HG02642 (cell line): ENCODE data around the gene PDE8B.

Experiments
- ATAC-seq: cut with Tn5 transposase; IDR thresholded peaks from one replicate; pipeline ENCODE4 v1.9.1; 2021; ENCODE audit warnings: mild to moderate bottlenecking; ENCODE audit not compliant: unreplicated experiment, poor library complexity

PDE8B gene

DNA sequence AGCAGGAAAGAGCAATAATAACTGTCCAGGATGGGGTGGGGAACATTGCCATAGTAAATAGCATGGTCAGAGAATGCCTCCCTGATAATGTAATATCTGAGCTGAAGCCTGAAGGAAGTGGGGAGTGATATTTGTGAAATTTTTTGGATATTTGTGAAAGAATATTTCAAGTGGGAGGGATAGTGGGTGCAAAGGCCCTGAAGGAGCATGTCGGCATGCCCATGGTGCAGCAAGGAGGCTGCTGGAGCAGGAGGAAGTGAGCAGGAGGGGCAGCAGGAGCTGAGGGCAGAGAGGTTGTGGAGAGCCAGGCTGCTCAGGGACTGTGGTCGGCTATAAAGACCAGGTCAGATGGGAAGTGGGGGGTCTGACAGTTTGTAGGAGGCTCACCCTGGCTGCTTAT lies 21.1 kb upstream of the PDE8B start:
- no peak for ATAC-seq

DNA sequence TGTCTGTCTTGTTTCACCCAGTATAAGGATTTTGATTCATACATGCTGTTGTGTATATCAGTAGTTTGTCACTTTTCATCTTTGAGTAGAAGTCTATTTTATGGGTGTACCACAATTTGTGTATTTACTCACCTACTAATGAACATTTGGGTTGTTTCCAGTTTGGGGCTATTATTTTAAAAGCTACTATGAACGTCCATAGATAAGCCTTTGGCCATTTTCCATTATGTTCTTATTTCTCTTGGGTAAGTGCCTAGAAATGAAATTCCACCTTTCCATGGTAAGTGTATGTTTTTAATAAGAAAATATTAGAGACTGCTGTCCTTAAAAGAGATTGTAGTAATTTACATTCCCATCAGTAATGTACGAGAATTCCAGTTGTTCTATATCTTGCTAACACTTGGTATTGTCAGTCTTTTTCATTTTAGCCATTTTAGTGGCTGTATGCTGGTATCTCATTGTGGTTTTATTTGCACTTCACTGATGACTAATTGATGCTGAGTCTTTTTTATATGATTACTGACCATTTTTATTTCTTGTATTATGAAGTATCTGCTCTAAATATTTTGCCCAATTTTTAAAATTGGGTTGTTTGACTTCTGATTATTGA lies 17.9 kb upstream of the PDE8B start:
- no peak for ATAC-seq

DNA sequence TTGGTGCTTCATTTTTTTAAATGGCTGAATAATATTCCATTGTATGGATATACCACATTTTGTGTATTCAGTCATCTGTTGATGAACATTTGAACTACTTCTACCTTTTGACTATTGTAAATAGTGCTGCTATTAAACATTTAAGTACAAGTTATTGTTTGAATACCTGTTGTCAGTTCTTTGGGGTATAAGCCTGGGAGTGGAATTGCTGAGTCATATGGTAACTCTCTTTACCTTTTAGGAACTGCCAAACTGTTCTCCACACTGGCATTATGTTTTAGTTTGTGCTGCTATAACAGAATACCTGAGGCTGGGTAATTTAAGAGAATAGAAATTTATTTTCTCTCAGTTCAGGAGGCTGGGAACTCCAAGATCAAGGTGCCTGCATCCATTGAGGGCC lies 15.7 kb upstream of the PDE8B start:
- ATAC-seq = no peak

DNA sequence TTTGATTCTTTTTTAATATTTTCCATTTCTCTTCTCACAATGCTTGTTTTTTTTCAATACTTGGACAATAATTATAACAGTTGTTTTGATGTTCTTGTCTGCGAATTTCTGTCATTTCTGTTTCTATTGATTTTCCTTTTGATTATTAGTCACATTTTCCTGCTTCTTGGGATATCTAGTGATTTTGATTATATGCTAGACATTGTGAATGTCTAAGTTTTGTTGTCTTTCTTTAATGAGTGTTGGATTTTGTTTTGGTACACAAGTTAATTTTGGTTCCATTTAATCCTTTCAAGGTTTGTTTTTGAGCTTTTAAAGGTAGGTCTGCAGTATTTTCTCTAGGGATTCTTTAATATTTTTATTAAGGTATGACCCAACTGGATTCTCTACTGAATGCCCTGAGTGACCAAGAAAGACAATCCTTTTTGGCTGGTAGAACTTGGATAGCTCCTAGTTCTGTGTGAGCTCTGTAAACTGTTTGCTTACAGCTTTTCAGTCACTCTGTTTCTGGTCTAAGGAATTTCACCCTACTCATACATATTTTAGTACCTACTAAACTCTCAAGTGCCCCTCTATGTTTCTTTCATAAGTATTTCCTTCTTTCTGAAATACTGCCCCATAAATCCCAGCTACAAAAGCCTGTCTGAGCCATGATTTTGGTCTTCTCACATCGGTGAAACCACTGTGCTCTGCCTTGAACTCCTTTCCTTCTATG lies 12.5 kb upstream of the PDE8B start:
- no peak for ATAC-seq

DNA sequence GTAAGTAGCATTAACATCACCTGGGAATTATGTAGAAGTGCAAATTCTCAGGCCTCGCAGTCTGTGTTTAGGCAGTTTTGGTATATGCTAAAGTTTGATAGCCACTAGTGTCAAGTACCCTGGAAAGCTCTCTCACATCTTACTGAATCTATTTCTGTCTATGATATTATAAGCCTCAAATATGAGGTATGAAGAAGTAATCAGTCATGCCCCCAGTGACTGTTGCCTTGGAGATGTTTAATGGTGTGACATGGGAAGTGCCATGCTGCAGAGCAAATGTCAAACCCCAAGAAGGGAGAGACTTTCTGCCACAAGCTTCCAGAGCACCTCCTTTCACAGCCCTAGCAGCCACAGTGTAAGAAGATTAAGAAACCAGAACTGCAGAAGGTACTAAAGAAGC lies 9.8 kb upstream of the PDE8B start:
- ATAC-seq = no peak

DNA sequence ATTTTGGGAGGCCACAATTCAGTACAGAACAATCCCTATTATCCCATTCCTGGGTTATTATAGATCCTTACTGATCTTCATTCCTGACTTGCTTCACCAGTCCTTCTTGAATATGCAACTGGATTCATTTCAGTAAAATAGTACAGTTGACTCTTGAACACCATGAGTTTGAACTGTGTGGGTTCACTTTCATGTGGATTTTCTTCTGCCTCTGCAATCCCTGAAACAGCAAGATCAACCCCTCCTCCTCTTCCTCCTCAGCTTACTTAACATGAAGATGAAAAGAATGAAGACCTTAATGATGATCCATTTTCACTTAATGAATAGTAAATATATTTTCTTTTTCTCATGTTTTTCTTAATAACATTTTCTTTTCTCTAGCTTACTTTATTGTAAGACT lies 8.3 kb upstream of the PDE8B start:
- no peak for ATAC-seq

DNA sequence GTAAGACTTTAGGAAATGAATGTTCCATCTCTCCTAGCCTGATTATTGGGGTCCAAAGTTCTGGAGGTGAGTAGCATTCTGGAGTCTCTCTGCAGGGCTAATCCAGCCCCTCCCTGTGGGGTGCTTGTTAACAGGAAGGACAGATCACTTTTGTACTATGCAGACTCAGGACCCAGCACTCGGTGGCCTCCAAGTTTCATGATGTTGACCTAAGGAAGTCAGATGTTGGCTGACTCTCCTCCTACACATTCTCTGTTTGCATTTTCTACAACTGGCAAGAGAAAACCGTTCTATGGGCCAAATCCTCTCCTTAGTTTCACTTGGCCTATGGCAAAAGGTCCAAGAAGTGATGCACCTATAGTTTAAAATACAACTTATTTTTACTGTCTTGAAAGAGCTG lies 5.5 kb upstream of the PDE8B start:
- ATAC-seq = no peak

DNA sequence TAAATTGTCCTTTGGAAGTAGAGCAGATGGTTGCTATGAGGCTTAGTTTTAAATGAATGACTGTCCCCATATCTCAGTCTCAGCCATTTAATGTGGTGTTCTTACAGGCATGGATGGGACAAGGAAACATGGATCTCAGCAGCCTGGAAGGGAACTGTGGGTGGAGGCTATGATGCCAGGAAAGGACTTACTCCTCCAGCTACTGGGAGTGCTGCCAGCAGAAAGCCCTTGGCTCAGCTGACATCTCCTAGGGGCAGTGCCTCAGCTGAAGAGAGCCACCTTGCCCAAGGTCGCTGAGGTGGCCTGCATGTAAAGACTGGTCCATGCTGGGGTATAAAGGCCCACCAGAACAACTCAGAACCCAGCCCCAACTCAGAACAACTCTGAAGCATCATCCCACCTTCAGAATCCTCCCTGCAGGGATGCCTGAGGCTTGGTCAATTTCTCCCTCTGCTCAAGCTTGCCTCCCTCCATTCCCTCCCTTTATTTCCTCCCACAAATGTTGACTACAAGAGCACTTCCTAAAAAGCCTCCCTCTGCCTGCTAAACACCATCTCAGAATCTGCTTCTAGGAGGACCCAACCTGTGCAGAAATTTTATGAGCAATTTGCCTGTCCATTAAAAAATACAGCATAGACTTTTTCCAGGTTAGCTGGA lies 1.8 kb upstream of the PDE8B start:
- no peak for ATAC-seq

DNA sequence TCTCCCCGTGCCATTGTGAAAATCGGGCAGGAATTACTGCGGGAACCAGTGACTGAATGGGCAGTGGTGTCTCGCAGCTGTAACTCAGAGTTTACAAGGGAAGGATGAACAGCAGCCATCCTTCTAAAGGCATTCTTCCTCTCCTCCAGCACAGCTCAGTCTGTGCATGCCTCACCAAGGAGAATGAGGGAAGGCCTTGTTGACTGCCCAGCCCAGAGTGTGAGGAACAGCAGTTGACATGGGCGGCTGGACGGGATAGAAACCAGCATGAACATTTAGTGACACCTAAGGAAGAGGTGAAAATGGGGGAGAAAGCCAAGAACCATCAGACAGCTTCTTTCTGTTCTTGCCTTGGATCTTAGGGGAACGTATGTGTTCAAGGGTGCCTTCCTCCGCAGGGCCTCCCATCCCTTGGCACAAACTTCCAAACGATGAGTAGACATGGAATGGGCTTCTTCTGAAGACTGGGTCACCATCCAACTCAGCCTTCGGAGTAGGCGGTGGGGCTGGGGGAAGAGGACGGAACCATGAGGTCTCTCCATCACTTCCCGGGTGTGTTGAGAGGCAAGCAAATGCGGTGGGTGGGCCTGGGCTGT lies 887 bp upstream of the PDE8B start:
- no peak for ATAC-seq

DNA sequence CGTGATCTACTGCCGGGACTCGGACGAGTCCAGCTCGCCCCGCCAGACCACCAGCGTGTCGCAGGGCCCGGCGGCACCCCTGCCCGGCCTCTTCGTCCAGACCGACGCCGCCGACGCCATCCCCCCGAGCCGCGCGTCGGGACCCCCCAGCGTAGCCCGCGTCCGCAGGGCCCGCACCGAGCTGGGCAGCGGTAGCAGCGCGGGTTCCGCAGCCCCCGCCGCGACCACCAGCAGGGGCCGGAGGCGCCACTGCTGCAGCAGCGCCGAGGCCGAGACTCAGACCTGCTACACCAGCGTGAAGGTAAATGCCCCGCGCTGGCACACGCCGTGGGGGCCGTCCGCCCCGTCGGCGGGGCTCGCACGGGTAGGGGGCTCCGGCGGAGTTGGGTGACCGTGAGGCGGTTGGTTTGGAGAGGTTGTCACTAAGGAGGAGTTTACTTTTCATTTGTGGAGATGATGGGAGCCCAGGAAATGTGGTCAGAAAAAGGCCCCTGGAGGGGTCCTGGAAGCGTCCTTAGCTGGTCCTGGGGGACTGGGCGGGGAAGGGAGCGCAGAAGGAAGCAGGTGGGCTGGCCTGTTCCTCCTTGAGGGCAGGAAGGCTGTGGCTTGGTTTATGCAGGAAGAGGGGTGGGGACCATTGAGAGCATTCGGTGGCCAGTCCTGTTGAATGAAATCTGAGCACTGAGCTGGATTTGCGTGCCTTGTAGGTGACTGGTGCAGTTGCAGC lies 647 bp downstream of the PDE8B start:
- ATAC-seq = no peak

DNA sequence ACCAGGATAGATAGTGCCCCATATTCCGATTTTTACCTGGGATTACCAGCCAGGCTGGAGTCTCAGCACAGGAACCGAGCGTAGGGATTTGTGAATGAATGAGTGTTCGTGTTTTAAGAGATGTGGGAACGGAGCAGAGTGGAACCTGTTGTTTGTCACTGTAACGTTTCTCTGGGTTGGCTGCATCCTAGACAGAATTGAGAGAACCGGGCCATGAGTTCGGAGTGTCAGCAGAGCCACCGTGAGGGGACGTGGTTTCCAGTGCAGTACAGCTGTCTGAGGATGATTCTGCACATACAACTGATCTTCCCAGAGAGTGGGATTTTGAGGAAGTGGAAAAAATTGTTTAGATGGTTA lies 1.2 kb downstream of the PDE8B start:
- no peak for ATAC-seq

DNA sequence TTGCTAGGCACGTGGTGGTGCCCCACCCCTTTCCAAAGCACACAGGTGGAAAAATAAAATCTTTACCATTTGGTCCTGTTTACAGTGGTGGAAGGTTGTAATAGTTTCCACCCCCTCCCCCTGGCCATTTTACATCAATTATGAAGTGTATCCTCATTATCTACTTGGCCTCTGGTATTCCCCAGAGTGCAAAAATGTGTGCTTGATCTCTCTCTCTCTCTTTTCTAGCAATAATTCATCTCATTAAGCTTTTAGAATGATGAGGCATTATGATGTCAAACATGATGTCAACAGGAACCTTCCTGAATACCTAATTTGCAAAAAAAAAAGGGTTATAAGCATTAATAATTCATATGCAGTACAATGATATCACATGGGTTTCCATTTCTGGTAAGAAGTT lies 3.1 kb downstream of the PDE8B start:
- ATAC-seq = no peak

DNA sequence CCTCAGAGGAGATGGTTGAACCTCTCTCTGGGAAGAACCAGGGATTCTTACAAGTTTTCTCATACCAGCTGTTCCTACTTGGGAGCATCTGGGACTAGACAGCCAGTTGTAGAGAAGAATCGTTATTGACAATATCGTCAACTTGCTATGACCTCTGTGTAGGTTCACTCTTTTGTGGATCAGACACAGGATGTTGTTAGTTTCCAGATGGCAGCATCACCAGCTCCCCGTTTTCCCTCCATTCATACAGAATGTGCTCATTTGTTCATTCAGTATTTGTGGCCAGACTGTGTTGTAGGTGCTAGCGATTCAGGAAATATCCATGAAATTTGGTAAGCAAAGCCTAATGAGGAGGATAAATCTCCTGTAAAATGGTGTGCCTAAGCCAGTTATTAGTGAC lies 3.7 kb downstream of the PDE8B start:
- ATAC-seq = no peak

DNA sequence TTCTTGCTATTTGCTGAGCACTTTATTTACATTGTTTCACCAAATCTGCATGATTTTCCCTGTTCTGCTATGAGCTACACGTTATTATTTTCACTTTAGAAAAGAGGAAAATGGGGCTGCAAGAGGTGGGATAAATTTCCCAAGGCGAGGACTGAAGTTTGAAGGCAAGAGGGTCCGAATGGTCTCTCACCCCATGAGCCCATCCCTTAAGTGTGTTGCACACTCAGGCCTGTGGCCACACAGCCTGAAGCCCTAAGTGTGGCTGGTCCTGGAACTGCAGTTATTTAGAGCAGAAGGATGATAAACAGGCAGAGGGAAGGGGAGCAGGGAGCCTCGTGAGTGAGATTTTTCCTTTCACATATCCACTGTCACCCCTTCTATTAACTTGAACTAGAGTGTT lies 7.8 kb downstream of the PDE8B start:
- ATAC-seq = no peak

DNA sequence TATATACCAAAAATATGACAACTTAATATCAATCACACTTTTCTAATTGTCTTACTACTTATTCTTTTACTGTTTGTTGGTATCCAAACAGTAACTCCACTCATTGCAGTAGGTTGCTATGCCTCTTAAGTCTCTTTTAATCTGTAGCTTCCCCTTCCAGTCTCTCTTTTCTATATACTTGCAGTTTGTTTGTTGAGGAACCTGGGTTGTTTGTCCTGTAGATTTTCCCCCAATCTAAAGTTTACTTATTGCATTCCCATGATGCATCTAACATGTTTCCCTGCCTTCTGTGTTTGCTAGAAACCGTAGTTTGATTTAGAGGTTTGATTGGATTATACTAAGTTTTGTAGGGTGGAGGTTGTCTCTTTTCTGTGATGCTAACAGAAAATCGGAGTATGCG lies 10.6 kb downstream of the PDE8B start:
- ATAC-seq = no peak

DNA sequence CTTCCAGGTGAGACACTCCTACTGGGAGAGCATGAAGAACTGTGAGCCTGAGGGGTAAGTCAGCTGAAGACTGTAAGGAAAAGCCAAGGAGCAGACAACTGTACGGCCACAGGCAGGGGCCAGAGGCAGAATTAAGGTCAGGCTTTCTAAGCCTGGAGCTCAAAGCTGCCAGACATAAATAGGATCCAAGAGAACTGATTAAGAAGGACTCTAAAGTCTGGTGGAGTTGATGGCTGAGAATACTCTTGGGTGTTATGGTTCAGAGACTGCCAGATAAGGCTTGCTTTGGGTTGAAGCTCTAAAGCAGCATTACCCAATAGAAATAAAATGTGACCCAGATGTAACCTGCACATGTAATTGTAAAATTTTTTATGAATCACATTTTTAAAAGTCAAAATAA lies 12.2 kb downstream of the PDE8B start:
- no peak for ATAC-seq

DNA sequence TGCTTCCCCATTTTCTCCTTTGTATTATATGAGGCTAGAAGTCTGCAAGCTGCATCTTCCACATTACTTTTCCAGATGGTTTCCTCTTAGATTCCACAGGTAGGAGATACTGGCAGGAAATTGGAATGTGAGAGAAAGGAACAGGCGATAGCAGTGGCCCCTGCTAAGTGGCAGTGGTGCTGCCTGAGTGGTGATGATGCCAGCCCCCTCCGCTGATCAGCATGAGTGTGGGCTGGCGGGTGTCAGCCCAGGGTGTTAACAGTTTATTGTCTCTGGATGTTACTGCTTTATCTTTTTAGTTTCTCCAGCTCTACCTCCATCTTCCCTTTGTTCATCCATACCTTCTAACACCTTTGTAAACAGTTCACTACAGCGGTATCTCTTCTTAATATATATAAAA lies 13.2 kb downstream of the PDE8B start:
- ATAC-seq = no peak

DNA sequence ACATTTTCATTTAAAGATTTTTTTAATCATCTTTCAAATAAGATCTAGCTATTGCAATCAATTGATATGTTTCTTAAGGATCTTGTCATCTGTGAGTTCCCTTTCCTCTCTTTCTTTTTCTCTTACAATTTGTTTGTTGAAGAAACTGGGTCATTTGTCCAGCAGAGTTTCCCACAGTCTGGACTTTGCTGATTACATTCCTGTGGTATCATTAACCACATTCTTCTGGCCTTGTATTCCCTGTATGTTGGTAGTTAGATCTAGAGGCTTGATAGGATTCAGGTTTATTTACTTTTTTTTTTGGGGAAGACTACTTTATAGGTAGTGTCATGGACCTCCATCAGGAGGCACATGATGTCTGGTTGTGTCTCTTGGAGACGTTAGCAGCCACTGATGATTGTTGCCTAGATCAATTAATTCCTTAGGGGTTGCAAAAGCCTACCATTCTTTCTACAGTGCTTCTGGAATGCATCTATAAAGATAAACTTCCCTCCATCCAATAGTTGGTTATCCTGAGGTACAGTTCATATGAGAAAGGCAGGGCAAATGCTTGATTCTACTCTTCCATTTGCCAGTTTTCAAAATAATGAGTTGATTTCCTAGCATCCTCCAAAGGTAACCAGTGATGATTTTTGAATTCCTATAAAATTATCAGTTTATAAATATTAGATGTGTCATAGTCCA lies 14.3 kb downstream of the PDE8B start:
- ATAC-seq = no peak

DNA sequence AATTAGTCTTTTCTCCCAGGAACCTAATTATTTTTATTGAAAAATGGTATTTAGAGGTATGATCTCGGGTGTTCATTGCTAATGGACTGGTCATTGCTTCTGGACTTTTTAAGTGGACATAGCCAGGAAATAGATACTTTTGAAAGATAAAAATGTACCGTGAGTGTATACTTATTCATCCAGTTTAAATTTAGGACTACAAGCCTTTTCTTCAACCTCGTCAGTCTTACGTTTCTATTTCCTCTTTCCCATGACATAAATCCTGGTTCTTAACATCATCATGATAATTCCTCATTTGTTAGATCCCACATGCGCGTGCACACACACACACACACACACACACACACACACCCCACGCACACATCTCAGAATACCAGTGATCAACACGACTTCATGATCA lies 15.1 kb downstream of the PDE8B start:
- no peak for ATAC-seq

DNA sequence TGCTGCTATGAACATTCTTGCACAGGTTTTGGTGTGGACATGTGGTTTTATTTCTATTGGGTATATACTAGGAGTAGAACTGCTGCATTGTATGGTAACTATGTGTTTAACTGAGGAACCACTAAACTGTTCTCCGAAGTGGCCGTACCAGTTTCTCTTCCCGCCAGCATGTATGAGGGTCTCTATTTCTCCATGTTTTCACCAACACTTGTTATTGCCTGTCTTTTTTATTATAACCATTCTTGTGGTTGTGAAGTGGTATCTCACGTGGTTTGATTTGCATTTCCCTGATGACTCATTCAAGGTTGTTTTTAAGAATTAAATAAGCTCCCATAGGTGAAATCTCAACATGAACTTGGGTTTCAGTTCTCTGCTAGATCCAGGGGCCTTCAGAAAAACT lies 19.4 kb downstream of the PDE8B start:
- no peak for ATAC-seq
